Urothelium cell line (cell line): ENCODE results near the gene TRIM17.

ENCODE experiments used
- DNase-seq: peaks from one replicate; pipeline ENCODE4 v3.0.0; 2011; ENCODE audit warnings: low spot score, mixed read lengths
- FAIRE-seq: peaks from 2 replicates; lab custom pipeline; 2011; peaks lifted over from hg19 to GRCh38; lab: Jason Lieb, UNC

Gene TRIM17

GRCh38 chr1:228420968-228421826 is 4.5 kb upstream of the TRIM17 start:
- FAIRE-seq: no peak

DNA sequence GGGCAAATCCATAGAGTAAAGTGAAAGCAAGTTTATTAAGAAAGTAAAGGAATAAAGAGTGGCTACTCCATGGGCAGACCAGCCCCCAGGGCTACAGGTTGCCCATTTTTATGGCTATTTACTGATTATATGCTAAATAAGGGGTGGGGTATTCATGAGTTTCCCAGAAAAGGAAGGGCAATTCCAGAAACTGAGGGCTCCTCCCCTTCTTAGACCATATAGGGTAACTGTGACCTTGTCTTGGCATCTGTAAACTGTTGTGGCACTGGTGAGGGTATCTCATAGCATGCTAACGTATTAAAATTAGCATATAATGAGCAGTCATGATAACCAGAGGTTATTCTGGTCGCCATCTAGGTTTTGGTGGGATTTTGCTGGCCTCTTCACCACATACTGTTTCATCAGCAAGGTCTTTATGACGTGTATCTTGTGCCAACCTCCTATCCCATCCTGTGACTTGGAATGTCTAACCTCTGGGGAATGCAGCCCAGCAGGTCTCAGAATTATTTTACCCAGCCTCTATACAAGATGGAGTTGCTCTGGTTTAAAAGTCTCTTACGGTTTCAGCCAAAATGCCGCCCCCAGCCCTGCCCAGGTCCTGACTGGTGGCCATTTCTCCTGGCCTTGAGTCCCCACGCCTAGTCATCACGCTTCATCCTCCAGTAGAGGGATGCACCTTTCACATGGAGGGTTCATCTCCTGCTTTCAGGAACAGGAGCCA is 982 bp upstream of the TRIM17 start:
- FAIRE-seq (no peak), DNase-seq (no peak)

More at GRCh38 chr1:228420968-228421826, 4.5 kb upstream of the TRIM17 start:
- no peak for DNase-seq

- FAIRE-seq (no peak), DNase-seq (no peak)
Measured at GRCh38 chr1:228417061-228417460, 400 bp upstream of the TRIM17 start.

DNA sequence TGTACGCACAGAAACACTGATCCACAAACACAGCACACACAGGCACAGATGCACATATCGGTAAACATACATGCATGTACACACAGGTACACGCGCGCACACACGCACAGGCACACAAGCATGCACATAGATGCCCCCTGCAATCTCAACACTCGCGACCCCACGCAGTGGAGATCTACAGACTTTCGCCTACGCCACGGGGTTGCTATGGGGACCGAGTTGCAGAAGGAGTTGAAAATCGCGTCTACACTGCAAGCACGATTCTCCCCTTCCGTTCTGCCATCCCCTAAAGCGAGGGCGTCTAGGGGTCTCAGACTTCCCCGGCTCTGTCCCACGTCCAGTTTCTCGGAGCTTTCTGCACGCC is 826 bp downstream of the TRIM17 start:
- FAIRE-seq: peak; percentile 65
- DNase-seq: no peak

DNA sequence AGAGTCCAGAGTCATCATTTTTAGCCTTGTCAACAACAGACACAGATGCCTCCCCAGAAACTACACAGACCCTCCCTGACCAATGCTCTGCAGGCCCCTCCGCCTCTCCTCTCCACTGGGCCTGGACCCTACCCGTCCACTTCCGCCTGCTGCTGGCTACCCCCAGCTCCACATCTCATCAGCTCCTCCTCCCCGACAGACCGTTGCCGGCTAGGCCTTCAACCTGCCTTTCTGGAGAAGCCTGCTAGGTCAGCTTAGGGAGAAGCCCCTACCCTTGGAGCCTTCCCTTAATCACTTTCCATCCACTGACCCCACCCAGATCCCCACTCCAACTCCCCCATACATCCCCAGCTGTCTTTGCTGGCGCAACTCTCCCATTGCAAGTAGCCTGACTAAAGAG is 1.4 kb downstream of the TRIM17 start:
- no peak for FAIRE-seq

DNA sequence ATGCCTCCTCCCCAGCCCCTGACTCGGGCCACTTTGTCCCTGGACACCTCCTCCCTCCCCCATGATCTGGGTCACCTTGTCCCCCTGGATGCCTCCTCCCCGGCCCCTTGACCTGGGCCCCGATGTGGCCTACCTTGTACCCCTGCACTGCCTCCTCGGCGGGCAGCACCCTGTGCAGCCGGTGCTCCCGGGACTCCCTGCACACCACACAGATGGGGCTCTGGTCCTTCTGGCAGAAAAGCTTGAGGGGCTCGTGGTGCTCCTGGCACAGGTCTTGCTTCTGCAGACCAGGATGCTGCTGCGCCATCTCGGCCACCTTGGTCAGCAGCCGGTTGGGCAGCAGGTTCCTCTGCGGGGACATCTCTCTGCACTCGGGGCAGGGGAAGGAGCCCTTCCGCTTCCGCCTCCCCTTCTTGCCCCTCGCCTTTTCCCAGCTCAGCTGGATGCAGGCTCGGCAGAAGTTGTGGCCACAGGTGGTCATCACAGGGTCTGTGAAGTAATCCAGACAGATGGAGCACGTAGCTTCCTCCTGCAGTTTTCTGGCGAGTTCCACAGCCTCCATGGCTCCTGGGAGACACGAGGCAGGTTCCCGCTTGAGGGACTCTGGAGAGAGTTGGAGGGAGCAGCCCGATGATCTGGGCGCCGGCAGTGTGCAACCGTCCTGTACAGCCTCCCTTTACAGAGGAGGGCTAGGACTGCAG is 2.0 kb downstream of the TRIM17 start:
- DNase-seq (no peak), FAIRE-seq (no peak)

More for the DNA sequence above, 1.4 kb downstream of the TRIM17 start:
- no peak for DNase-seq

DNA sequence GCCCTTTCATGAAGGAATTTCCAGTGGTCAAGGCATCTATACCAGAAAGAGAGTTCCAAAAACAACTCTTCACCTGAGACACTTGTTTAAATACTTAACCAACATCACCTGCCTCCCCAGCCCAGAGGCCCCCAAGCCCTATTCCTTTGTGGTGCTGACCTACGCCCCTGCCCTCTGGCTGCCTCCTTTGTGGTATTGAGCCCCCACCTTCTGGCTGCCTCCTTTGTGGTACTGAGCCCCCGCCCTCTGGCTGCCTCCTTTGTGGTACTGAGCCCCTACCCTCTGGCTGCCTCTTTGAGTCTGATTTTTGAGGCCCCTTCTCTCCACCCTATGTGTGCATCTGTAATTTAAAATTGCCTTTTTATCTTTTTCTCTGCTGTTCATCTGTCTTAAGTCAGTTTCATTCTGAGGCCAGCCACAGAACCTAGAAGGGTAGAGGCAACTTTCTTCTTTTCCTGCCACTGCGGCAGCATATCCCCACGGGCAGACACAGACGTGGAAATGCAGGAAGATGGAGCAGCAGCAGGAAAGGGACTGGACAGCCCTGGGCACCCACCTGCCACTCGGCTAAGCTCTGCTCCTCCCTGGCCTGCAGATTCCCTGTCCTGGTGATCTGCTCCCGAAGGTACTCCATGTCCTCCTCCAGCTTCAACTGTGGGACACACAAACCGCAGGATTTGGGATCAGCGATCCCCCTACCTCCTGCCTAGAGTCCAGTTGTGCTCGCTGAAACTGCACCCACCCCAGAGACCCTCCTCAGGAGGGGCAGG is 3.2 kb downstream of the TRIM17 start:
- no peak for FAIRE-seq
- DNase-seq: no peak

- DNase-seq (no peak), FAIRE-seq (no peak)
Measured at GRCh38 chr1:228411548-228412430, 4.9 kb downstream of the TRIM17 start.

DNA sequence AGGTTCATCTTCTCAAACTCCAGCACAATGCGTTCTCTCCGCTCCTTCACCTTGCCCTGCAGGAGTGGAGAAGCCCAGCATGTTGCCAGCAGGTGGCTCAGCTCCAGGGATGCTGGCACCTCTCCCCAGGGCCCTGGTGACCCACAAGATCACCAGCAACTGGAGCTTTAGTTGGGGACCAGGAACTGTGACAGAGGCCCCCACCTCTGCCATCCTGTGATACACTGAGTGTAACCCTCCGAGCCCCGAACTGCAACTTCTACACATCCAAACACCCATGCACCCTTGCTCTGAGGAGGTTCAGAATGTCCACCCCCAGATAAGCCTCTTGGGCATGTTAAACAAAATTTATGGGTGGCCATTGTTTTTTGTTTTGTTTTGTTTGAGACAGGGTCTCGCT is 5.5 kb downstream of the TRIM17 start:
- DNase-seq (no peak), FAIRE-seq (no peak)

- FAIRE-seq: no peak
- no peak for DNase-seq
Measured at GRCh38 chr1:228410671-228411070, 6.0 kb downstream of the TRIM17 start.

GRCh38 chr1:228410015-228410414 is 6.6 kb downstream of the TRIM17 start:
- FAIRE-seq (no peak), DNase-seq (no peak)

DNA sequence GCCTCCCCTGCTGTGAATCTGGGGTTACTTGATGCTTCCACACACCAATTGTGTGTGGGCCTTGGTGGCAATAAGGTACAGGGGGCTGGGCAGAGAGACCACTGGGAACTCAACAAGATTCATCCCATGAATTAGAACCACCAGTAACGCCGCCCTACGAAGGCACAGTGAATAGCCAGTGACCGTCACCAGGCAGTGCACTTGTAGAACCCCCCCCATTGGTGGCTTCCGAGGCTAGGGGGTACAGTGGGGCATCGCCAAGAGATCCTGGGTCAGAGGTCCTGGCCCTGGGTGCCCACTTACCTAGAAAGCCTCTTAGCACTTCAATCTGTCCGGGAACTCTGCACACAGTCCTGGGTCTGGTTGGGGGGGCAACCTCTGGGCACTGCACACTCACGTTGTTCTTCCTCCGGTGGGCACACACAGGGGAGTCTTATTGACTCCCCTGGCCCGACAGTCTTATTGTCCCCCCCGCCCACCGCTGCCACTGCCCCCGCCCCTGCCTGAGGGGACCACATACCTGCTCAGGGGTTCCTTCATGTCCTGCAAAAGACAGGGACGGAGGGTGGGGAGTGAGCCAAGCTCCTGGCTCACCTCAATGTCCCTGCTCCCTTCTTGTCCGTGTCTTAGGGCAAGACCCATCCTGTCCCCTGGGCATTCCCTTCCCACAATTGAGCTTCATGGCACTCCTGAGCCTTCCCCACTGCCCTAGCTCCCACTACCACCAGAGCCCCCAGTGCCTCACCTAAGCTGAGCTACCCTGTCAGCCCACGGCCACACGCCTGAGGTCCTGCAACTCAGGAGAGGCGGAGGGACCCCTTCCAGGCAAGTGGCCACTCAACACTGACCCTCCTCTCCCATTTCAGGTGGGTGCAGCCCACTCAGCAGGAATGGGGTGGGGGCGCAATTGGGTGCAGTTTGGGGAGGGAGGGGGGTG is 7.5 kb downstream of the TRIM17 start:
- FAIRE-seq (no peak), DNase-seq (no peak)

- no peak for DNase-seq
- FAIRE-seq: no peak
Measured at GRCh38 chr1:228408041-228408868, 8.4 kb downstream of the TRIM17 start.

GRCh38 chr1:228407106-228408040 is 9.3 kb downstream of the TRIM17 start:
- FAIRE-seq (no peak), DNase-seq (no peak)

DNA sequence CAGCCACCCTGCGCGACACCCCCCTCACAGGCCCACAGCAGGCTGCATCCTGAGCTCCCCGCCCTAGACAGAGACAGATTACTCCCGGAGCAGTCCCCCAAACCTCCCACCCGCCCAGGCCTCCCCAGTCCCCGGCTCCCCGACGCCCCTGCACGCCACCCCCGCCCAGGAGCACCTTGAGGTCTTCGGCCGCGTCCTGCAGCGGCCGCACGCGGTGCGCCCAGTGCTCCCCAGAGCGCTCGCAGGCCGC is 10.8 kb downstream of the TRIM17 start:
- DNase-seq: no peak
- no peak for FAIRE-seq

DNA sequence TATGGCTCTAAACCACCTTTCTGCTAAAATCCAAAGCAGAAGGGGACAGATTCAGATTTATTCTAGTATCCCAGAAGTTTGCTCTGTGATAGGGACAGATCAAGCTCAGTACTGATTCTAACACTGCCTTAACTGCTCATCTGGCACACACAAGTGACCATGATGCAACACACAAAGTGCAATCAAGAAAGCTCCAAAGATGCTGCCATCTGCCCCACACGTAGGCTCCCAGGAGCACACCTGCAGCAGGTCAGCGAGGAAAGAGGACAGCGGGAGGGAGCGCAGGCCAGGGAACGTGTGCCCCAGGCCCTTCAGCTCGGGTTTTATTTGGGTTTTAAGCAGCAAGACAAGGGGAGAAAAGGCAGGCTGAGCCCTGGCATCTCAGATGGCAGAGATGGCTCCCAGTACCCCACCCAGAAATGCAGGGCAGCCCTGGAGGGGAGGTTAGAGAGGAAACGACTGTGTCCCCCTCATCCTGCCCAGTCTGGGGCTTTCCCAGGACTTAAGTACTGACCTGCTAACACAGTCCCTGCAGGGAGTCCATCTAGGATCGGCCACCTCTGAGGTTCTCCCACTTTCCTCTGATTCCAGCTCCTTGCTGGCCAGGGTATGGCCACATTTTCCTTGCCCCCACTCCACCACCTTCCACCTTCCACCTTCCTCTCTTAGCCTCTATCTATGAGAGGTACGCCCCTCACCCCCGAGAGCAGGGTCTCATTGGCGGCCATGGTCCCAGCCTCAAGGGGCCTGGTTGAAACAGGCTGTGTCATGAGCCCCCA is 11.3 kb downstream of the TRIM17 start:
- no peak for DNase-seq
- no peak for FAIRE-seq
